PC-3 (cell line): Measurements from ENCODE around the gene NTRK1. TPM values are rescaled to one million over a fixed set of nuclear protein-coding genes. Genes with fewer than 3 reads are reported as not detected.

Source experiments
- ATAC-seq: fragments of 200-7000 bp; cut with Tn5 transposase; 2 replicates; pipeline ENCODE4 v1.9.1; 2020; ENCODE audit warnings: mild to moderate bottlenecking, moderate library complexity
- BruUV-seq: library from RNA; stranded (reverse); fragments of 400-500 nt; replicated peaks from 2 replicates; lab custom pipeline; 2021; lab: Mats Ljungman, UMichigan
- CTCF ChIA-PET: fragments of 300-600 bp; sonication (Branson Sonifier 250); formaldehyde crosslinking; loops from one replicate; lab custom pipeline; 2022; ENCODE audit warnings: antibody characterized with exemption; lab: Charles Lee
- POLR2A ChIA-PET: fragments of 300-600 bp; sonication (Branson Sonifier 250); formaldehyde crosslinking; loops from one replicate; lab custom pipeline; 2022; ENCODE audit warnings: antibody characterized with exemption; ENCODE audit not compliant: unreplicated experiment; lab: Charles Lee
- DNase-seq: peaks from one replicate; pipeline ENCODE4 v3.0.0-alpha.2; 2015
- H2AFZ ChIP-seq: fragments of 300-600 bp; sonication (generic); 2 replicates; pipeline ENCODE4 v1.6.0; 2016; ENCODE audit warnings: antibody characterized with exemption, low read length
- H3F3A ChIP-seq: fragments of 300-600 bp; sonication (generic); one replicate; pipeline ENCODE4 v1.6.0; 2017; ENCODE audit warnings: antibody characterized with exemption, low read length, control low read depth, mild to moderate bottlenecking; ENCODE audit not compliant: unreplicated experiment
- H3K27ac ChIP-seq: fragments of 300-600 bp; sonication (generic); 2 replicates; pipeline ENCODE4 v1.5.1; 2016; ENCODE audit warnings: mild to moderate bottlenecking, low read length
- H3K27me3 ChIP-seq: fragments of 300-600 bp; sonication (generic); 2 replicates; pipeline ENCODE4 v1.6.1; 2016; ENCODE audit warnings: low read length, mixed read lengths
- H3K36me3 ChIP-seq: fragments of 300-600 bp; sonication (generic); 2 replicates; pipeline ENCODE4 v1.6.1; 2016; ENCODE audit warnings: low read depth, mixed run types, low read length, mixed read lengths
- H3K4me1 ChIP-seq: fragments of 300-600 bp; sonication (generic); 2 replicates; pipeline ENCODE4 v1.5.1; 2016; ENCODE audit warnings: low read length; ENCODE audit not compliant: insufficient read depth
- H3K4me2 ChIP-seq: fragments of 300-600 bp; sonication (generic); 2 replicates; pipeline ENCODE4 v1.6.0; 2016; ENCODE audit warnings: low read length
- H3K4me3 ChIP-seq: fragments of 300-600 bp; sonication (generic); 2 replicates; pipeline ENCODE4 v1.5.1; 2016; ENCODE audit warnings: mild to moderate bottlenecking, low read length, mixed read lengths
- H3K79me2 ChIP-seq: fragments of 300-600 bp; sonication (generic); 2 replicates; pipeline ENCODE4 v1.6.1; 2017; ENCODE audit warnings: low read length, mixed read lengths
- H3K9ac ChIP-seq: fragments of 300-600 bp; sonication (generic); 2 replicates; pipeline ENCODE4 v1.6.0; 2016; ENCODE audit warnings: mild to moderate bottlenecking, low read length
- H3K9me2 ChIP-seq: fragments of 300-600 bp; sonication (generic); replicated peaks from 2 replicates; pipeline ENCODE4 v1.6.1; 2016; ENCODE audit warnings: mixed run types, low read length, mixed read lengths
- H3K9me3 ChIP-seq: fragments of 300-600 bp; sonication (generic); 2 replicates; pipeline ENCODE4 v1.6.1; 2016; ENCODE audit warnings: low read length, mixed read lengths
- H4K20me1 ChIP-seq: fragments of 300-600 bp; sonication (generic); 2 replicates; pipeline ENCODE4 v1.6.1; 2016; ENCODE audit warnings: low read length, mixed read lengths
- EZH2 ChIP-seq: fragments of 300-600 bp; sonication (generic); IDR thresholded peaks from one replicate; pipeline ENCODE4 v1.6.1; 2017; ENCODE audit warnings: antibody characterized with exemption, mild to moderate bottlenecking, low read length; ENCODE audit not compliant: unreplicated experiment
- EZH2phosphoT487 ChIP-seq: fragments of 300-600 bp; sonication (generic); IDR thresholded peaks from 2 replicates; pipeline ENCODE4 v1.6.1; 2018; ENCODE audit warnings: mild to moderate bottlenecking, antibody characterized with exemption, low read length, borderline replicate concordance
- intact Hi-C: fragments of 100-400 bp; cut with micrococcal nuclease; formaldehyde crosslinking; loops from 2 replicates; pipeline ENCODE4 v1.9.0; 2023
- total RNA-seq: library from RNA; depleted of rRNA; stranded (reverse); fragments of >200 nt; gene quantifications from 2 replicates; pipeline ENCODE4 v1.2.3, GENCODE V29; 2014
- TF ChIP-seq, protein P1 (sequence below): fragments of 300-600 bp; sonication (generic); conservative IDR thresholded peaks from 2 replicates; pipeline ENCODE4 v1.5.1; 2017; ENCODE audit warnings: antibody characterized with exemption, low read depth, mild to moderate bottlenecking, low read length

Gene NTRK1
- total RNA-seq, 1 experiment from 2014 or later: 0.15 TPM

DNA sequence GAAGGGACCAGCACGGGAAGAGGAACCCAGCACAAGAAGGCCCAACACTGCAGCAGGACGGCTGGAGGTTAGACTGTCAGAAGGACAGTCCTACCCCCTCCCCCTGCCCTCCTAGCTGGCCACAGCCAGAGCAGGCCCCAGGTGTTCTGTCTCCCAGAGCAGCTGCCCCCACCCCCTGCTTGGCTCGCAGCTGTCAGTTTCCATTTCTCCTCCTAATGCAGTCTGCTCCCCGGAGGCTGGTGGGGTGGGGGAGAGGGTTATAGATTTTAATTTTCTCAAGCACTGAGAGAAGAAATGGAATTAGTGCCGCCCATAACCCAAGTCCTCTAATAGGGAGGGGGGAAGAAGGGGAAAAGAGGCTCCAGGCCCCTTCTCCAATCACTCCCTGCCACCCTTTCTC is 19.8 kb downstream of the NTRK1 start:
- POLR2A ChIA-PET: no interaction called here
- no peaks in the 10 kb centered on the region for H3K27me3 ChIP-seq
- BruUV-seq: no TSS peak

DNA sequence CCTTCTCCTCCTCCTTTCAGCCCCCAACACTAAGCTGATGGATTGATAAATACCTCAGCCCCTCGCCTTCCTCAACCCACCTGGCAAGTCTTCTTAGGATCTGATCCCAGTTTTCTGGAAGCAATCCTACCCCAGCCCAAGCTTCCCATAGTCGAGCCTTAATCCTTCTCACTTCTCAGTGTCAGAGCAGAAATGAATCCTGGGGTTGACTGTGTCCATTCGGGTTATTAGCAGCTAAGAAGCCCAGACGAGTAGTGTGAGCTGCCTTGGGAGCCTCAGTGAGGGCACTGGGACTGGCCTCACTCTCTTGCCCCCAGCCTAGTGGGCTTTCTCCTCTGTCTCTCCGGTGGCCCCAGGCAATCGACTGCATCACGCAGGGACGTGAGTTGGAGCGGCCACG is 20.4 kb downstream of the NTRK1 start:
- Histone ChIP-seq H3K36me3 (no peaks in the 10 kb centered on the region), H3K27ac (no peak overlapping the region), H3K9me3 (no peaks in the 10 kb centered on the region), H3K9me2 (no peaks in the 10 kb centered on the region), H3K79me2 (no peaks in the 10 kb centered on the region), H3K4me2 (no peak overlapping the region), H2AFZ (no peak overlapping the region), H3K9ac (no peak overlapping the region), H3K4me3 (no peak overlapping the region), H4K20me1 (no peaks in the 10 kb centered on the region), H3K27me3 (no peaks in the 10 kb centered on the region), H3K4me1 (no peaks in the 10 kb centered on the region), H3F3A (no peaks in the 10 kb centered on the region)
- intact Hi-C loops: no loop called here
- TF ChIP-seq, protein P1, sequence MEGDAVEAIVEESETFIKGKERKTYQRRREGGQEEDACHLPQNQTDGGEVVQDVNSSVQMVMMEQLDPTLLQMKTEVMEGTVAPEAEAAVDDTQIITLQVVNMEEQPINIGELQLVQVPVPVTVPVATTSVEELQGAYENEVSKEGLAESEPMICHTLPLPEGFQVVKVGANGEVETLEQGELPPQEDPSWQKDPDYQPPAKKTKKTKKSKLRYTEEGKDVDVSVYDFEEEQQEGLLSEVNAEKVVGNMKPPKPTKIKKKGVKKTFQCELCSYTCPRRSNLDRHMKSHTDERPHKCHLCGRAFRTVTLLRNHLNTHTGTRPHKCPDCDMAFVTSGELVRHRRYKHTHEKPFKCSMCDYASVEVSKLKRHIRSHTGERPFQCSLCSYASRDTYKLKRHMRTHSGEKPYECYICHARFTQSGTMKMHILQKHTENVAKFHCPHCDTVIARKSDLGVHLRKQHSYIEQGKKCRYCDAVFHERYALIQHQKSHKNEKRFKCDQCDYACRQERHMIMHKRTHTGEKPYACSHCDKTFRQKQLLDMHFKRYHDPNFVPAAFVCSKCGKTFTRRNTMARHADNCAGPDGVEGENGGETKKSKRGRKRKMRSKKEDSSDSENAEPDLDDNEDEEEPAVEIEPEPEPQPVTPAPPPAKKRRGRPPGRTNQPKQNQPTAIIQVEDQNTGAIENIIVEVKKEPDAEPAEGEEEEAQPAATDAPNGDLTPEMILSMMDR: no peak
- TF ChIP-seq EZH2phosphoT487: no peak
- TF ChIP-seq EZH2: no peak
- no TSS peak for BruUV-seq
- ATAC-seq (no peak), DNase-seq (no peak)
- POLR2A ChIA-PET: no interaction called here
- CTCF ChIA-PET: no interaction called here

More for the DNA sequence above, 19.8 kb downstream of the NTRK1 start:
- TF ChIP-seq, protein P1: no peak
- no peak overlapping the region for H3K4me3 ChIP-seq
- H3K9ac ChIP-seq: no peak overlapping the region
- H4K20me1 ChIP-seq: no peaks in the 10 kb centered on the region
- H3K9me3 ChIP-seq: no peaks in the 10 kb centered on the region
- H3F3A ChIP-seq: no peaks in the 10 kb centered on the region
- H3K36me3 ChIP-seq: no peaks in the 10 kb centered on the region
- no peak for ATAC-seq
- intact Hi-C loops: no loop called here
- H2AFZ ChIP-seq: no peak overlapping the region
- no peaks in the 10 kb centered on the region for H3K9me2 ChIP-seq
- CTCF ChIA-PET: interaction anchor here (0.5 kb wide), 1 partner anchor 42 kb away, joined by 3 read pairs; no protein-coding TSS in a partner anchor
- DNase-seq: no peak
- no peaks in the 10 kb centered on the region for H3K4me1 ChIP-seq
- no peaks in the 10 kb centered on the region for H3K79me2 ChIP-seq
- no peak overlapping the region for H3K27ac ChIP-seq
- H3K4me2 ChIP-seq: no peak overlapping the region

DNA sequence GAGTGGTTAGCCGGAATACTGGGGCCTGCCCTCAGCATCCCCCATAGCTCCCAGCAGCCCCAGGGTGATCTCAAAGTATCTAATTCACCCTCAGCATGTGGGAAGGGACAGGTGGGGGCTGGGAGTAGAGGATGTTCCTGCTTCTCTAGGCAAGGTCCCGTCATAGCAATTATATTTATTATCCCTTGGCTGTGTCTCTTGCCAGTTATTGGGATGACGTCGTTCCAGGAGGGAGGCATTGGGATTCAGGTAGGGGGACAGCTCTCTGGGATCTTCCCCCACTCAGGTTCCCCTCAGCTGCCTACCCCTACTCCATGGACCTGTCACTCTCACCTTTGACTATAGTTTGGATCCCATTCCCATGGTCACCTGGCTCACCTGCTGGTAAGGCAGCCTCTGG is 21.0 kb downstream of the NTRK1 start:
- H3K4me3 ChIP-seq: no peak overlapping the region
- intact Hi-C loops: no loop called here
- no peaks in the 10 kb centered on the region for H3K9me3 ChIP-seq
- H3K27ac ChIP-seq: no peak overlapping the region
- H3K4me1 ChIP-seq: no peaks in the 10 kb centered on the region
- H4K20me1 ChIP-seq: no peaks in the 10 kb centered on the region
- ChIA-PET POLR2A (no interaction called here), CTCF (no interaction called here)
- no peak overlapping the region for H3K4me2 ChIP-seq
- no TSS peak for BruUV-seq
- no peaks in the 10 kb centered on the region for H3K27me3 ChIP-seq
- H3K36me3 ChIP-seq: no peaks in the 10 kb centered on the region
- H3K9ac ChIP-seq: no peak overlapping the region
- TF ChIP-seq EZH2 (no peak), EZH2phosphoT487 (no peak)
- TF ChIP-seq, protein P1: no peak
- no peak overlapping the region for H2AFZ ChIP-seq
- ATAC-seq: no peak
- H3K79me2 ChIP-seq: no peaks in the 10 kb centered on the region
- no peaks in the 10 kb centered on the region for H3K9me2 ChIP-seq
- H3F3A ChIP-seq: no peaks in the 10 kb centered on the region
- DNase-seq: no peak
